MM.1S (cell line): ENCODE results near the gene TTC1.

Source experiments
- CTCF ChIP-seq: fragments of 300-600 bp; sonication (generic); IDR thresholded peaks from 2 replicates; pipeline ENCODE4 v1.5.1; 2016; ENCODE audit warnings: antibody characterized with exemption, low read length, mixed read lengths
- EZH2 ChIP-seq: fragments of 300-600 bp; sonication (generic); optimal IDR thresholded peaks from 2 replicates; pipeline ENCODE3; 2017; ENCODE audit warnings: low read depth, mild to moderate bottlenecking, antibody characterized with exemption, low read length, mixed read lengths
- EZH2phosphoT487 ChIP-seq: fragments of 300-600 bp; sonication (generic); IDR thresholded peaks from 2 replicates; pipeline ENCODE4 v1.6.1; 2018; ENCODE audit warnings: antibody characterized with exemption, low read length

GRCh38 chr5:159963935-159964334 lies 45.0 kb upstream of the TTC1 start:
- no peak for TF ChIP-seq EZH2
- no peak for TF ChIP-seq CTCF
- TF ChIP-seq EZH2phosphoT487, result no peak
